ENCODE measurements around the gene SPRY4.

The SPRY4 gene
- long read RNA-seq, full-length matches to known transcripts: 1 of 1 reads
- long read RNA-seq, partial matches to known transcripts: 0 of 1 reads
- long read RNA-seq, other reads (novel, unspliced or antisense): 0 of 1 reads

DNA sequence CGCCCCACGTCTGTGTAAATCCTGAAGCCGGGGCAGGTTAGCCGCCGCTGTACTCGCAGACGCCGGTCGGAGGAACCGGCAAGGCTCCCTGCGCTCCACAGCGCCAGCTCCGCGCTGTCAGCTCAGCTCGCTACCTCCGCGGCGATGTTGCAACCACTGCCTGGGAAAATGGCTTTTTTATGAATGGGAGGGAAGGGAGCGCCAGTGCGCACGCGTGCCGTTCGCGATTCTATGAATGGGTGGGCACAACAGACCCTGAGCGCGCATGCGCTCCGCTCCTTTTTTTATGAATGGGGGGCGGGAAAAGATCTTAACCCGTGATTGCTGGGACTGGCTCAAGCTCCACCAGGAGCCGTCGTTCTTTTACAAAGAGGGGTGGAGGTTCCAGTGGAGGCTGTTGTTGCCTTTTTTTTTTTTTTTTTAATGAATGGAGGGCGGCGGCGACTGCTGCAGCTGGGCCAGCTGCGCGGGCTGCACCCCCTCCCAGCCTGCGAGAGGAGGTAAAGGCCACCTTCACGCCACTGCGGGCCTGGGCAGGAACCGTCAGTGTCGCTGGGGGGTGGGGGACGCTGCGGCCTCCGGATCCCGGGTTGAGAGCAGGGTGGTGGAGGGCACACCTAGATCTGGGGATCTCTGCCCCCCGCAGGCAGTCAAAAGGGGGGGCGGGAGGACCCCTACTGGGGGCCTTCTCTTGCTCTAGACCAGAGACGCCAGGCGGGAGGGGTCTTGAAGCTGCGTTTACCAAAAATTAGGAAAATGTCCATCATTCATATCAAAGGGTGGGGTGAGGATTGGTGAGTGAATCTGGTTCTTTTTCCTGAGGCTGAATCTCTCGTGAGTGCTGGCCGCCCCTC, at the start of gene SPRY4:
Gene SPRY4 (minus strand): TSS at position 151 of the 854 bp plus-strand sequence. CDS start 9,913 bp downstream, outside the sequence.
- peak; percentile 77 to 87 for DNase-seq (ENCODE audit: low read depth in 1 of 2, low spot score in 1 of 2)
- peak within 1 kb of the TSS; percentile 38 for H3K4me3 ChIP-seq (replicated peaks; ENCODE audit: insufficient read depth, low read length)
- H3K27me3 ChIP-seq (ENCODE audit: insufficient read depth, poor library complexity, severe bottlenecking): peaks cover 40% of the 10 kb centered on the region
- TF ChIP-seq GABPA (IDR thresholded peaks at IDR 0.05; ENCODE audit: low read depth) (no peak), CTCF (IDR thresholded peaks at IDR 0.05; ENCODE audit: insufficient read depth, low read length) (no peak), SPI1 (IDR thresholded peaks at IDR 0.05; ENCODE audit: borderline replicate concordance, low read depth) (no peak), POLR2AphosphoS5 (IDR thresholded peaks at IDR 0.05; ENCODE audit: low read depth) (no peak), REST (IDR thresholded peaks at IDR 0.05; ENCODE audit: insufficient replicate concordance, low read depth) (no peak)
- H3K27ac ChIP-seq (replicated peaks): peak within 1 kb of the TSS; percentile 7; the same call in 1 of the 2 replicates

DNA sequence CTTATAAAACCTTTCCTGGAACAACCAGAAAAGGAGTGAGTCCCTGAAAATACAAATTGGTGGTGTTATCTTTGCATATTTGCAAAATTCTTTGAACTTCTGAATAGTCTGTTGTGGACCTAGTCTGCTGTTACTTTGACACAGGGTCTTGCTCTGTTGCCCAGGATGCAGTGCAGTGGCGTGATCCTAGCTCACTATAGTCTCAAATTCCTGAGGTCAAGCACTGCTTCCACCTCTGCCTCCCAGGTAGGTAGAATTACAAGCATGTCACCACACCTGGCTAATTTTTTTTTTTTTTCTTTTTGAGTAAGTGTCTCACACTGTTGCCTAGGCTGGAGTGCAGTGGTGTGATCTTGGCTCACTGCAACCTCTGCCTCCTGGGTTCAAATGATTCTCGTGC, 43.7 kb upstream of the SPRY4 start:
- TF ChIP-seq POLR2AphosphoS5 (IDR thresholded peaks at IDR 0.05; ENCODE audit: low read depth): no peak
- DNase-seq (ENCODE audit: low read depth in 1 of 2, low spot score in 1 of 2): no peak
- H3K27ac ChIP-seq (replicated peaks): no peak overlapping the region
- peaks cover 8% of the 10 kb centered on the region for H3K27me3 ChIP-seq (ENCODE audit: insufficient read depth, poor library complexity, severe bottlenecking)
- H3K4me3 ChIP-seq (replicated peaks; ENCODE audit: insufficient read depth, low read length): no peak overlapping the region

- TF ChIP-seq CTCF (IDR thresholded peaks at IDR 0.05; ENCODE audit: insufficient read depth, low read length) (no peak), POLR2AphosphoS5 (IDR thresholded peaks at IDR 0.05; ENCODE audit: low read depth) (no peak), GABPA (IDR thresholded peaks at IDR 0.05; ENCODE audit: low read depth) (no peak), SPI1 (IDR thresholded peaks at IDR 0.05; ENCODE audit: borderline replicate concordance, low read depth) (no peak), REST (IDR thresholded peaks at IDR 0.05; ENCODE audit: insufficient replicate concordance, low read depth) (no peak)
- peaks cover 21% of the 10 kb centered on the region for H3K27me3 ChIP-seq (ENCODE audit: insufficient read depth, poor library complexity, severe bottlenecking)
- no peak overlapping the region for H3K27ac ChIP-seq (replicated peaks)
- DNase-seq (ENCODE audit: low read depth in 1 of 2, low spot score in 1 of 2): no peak
- H3K4me3 ChIP-seq (replicated peaks; ENCODE audit: insufficient read depth, low read length): no peak overlapping the region
Measured at GRCh38 chr5:142366007-142366406, 41.2 kb upstream of the SPRY4 start.

GRCh38 chr5:142364251-142365145, 39.7 kb upstream of the SPRY4 start:
- no peak overlapping the region for H3K4me3 ChIP-seq (replicated peaks; ENCODE audit: insufficient read depth, low read length)
- no peak overlapping the region for H3K27ac ChIP-seq (replicated peaks)
- peaks cover 35% of the 10 kb centered on the region for H3K27me3 ChIP-seq (ENCODE audit: insufficient read depth, poor library complexity, severe bottlenecking)
- DNase-seq (ENCODE audit: low read depth in 1 of 2, low spot score in 1 of 2): no peak
- TF ChIP-seq CTCF (IDR thresholded peaks at IDR 0.05; ENCODE audit: insufficient read depth, low read length) (no peak), SPI1 (IDR thresholded peaks at IDR 0.05; ENCODE audit: borderline replicate concordance, low read depth) (no peak), REST (IDR thresholded peaks at IDR 0.05; ENCODE audit: insufficient replicate concordance, low read depth) (no peak), GABPA (IDR thresholded peaks at IDR 0.05; ENCODE audit: low read depth) (no peak), POLR2AphosphoS5 (IDR thresholded peaks at IDR 0.05; ENCODE audit: low read depth) (no peak)
